Measurements from ENCODE around the gene RNFT2. TPM values are rescaled to one million over a fixed set of nuclear protein-coding genes. Genes with fewer than 3 reads are reported as not detected.

Gene RNFT2
- total RNA-seq, 1 experiment from 2014 or later, result 34.9 TPM

DNA sequence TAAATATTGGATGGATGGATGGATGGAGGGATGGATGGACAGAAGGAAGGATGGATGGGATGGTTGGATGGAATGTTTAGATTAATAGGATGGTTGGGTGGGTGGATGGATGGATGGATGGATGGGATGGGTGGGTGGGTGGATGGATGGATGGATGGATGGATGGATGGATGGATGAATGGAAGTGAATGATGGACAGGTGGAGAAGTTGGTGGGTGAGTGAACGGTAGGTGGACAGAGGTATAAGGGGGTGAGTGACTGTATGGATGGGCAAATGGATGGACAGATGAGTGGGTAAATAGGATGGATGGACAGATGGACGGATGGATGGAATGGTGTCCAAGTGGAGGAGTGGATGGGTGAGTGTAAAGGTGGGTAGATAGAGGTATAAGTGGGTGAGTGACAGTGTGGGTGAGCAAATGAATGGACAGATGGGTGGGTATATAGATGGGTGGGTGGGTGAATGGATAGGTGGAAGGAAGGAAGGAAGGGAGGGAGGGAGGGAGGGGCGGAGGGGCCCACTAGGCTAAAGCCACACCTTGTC is 101.2 kb downstream of the RNFT2 start:
- Histone ChIP-seq H3K4me1 (ENCODE audit: control insufficient read depth in 1 of 2, insufficient read depth in 2 of 2, low read length in 2 of 2) (no peaks in the 10 kb centered on the region), H3K4me3 (replicated peaks in 1 of 2; ENCODE audit: low read depth in 1 of 2, low read length in 2 of 2) (no peak overlapping the region), H3K9me3 (ENCODE audit: control insufficient read depth in 1 of 2, insufficient read depth in 1 of 2, low read depth in 1 of 2, low read length in 2 of 2) (no peaks in the 10 kb centered on the region), H4K20me1 (ENCODE audit: insufficient read depth) (no peaks in the 10 kb centered on the region), H3K27me3 (ENCODE audit: insufficient read depth, low read length) (no peaks in the 10 kb centered on the region), H3K36me3 (ENCODE audit: control insufficient read depth in 1 of 2, insufficient read depth in 2 of 2, low read length in 2 of 2) (peaks cover 0 to 6% of the 10 kb centered on the region in 2 experiments; a peak in 2 of 4 replicates), H3K79me2 (ENCODE audit: insufficient read depth, low read length) (no peaks in the 10 kb centered on the region), H3K4me2 (ENCODE audit: low read length) (no peak overlapping the region), H3K27ac (ENCODE audit: low read depth, low read length) (no peak overlapping the region), H3K9me2 (ENCODE audit: insufficient read depth) (no peaks in the 10 kb centered on the region), H2AFZ (ENCODE audit: low read depth, low read length, poor library complexity, severe bottlenecking) (no peak overlapping the region), H3K9ac (ENCODE audit: low read length) (no peak overlapping the region)
- no peak for ATAC-seq
- POLR2A ChIA-PET, result no interaction called here
- RAD21 ChIA-PET (ENCODE audit: low non-redundant PET in 1 of 2, low total read pairs in 2 of 2, uncharacterized antibody in 2 of 2, unreplicated experiment in 2 of 2), result no interaction called here
- intact Hi-C loops (cut with micrococcal nuclease), result no loop called here
- CTCF ChIA-PET, result no interaction called here
- no TSS peak for BruUV-seq (replicated peaks)
- TF ChIP-seq EGR1 (IDR thresholded peaks at IDR 0.05; ENCODE audit: low read depth), result no peak
- no peak for TF ChIP-seq YY1 (IDR thresholded peaks at IDR 0.05; ENCODE audit: extremely low read depth, insufficient replicate concordance, low read depth, low read length)
- no peak for TF ChIP-seq ATF3 (IDR thresholded peaks at IDR 0.05)
- no peak for TF ChIP-seq EZH2phosphoT487 (IDR thresholded peaks at IDR 0.05; ENCODE audit: borderline replicate concordance)
- no peak for TF ChIP-seq ZNF274 (IDR thresholded peaks at IDR 0.05; ENCODE audit: low read depth, low read length)
- TF ChIP-seq FOSL1 (IDR thresholded peaks at IDR 0.05; ENCODE audit: low read depth), result no peak
- no peak for TF ChIP-seq TCF7L2 (IDR thresholded peaks at IDR 0.05; ENCODE audit: borderline replicate concordance, extremely low read depth, insufficient read depth, insufficient read length)
- no peak for TF ChIP-seq ZFX (IDR thresholded peaks at IDR 0.05)
- DNase-seq (ENCODE audit: low read depth, low spot score), result no peak

- POLR2A ChIA-PET, result no interaction called here
- ATAC-seq, result no peak
- Histone ChIP-seq H3K4me3 (replicated peaks in 1 of 2; ENCODE audit: low read depth in 1 of 2, low read length in 2 of 2) (no peak overlapping the region), H3K4me1 (ENCODE audit: control insufficient read depth in 1 of 2, insufficient read depth in 2 of 2, low read length in 2 of 2) (no peaks in the 10 kb centered on the region), H3K79me2 (ENCODE audit: insufficient read depth, low read length) (no peaks in the 10 kb centered on the region), H3K4me2 (ENCODE audit: low read length) (no peak overlapping the region), H3K27ac (ENCODE audit: low read depth, low read length) (no peak overlapping the region), H3K9ac (ENCODE audit: low read length) (no peak overlapping the region), H4K20me1 (ENCODE audit: insufficient read depth) (no peaks in the 10 kb centered on the region), H3K27me3 (ENCODE audit: insufficient read depth, low read length) (no peaks in the 10 kb centered on the region), H3K9me2 (ENCODE audit: insufficient read depth) (no peaks in the 10 kb centered on the region), H3K36me3 (ENCODE audit: control insufficient read depth in 1 of 2, insufficient read depth in 2 of 2, low read length in 2 of 2) (no peaks in the 10 kb centered on the region), H2AFZ (ENCODE audit: low read depth, low read length, poor library complexity, severe bottlenecking) (no peak overlapping the region), H3K9me3 (ENCODE audit: control insufficient read depth in 1 of 2, insufficient read depth in 1 of 2, low read depth in 1 of 2, low read length in 2 of 2) (no peaks in the 10 kb centered on the region)
- intact Hi-C loops (cut with micrococcal nuclease), result no loop called here
- CTCF ChIA-PET, result no interaction called here
- DNase-seq (ENCODE audit: low read depth, low spot score), result no peak
- RAD21 ChIA-PET (ENCODE audit: low non-redundant PET in 1 of 2, low total read pairs in 2 of 2, uncharacterized antibody in 2 of 2, unreplicated experiment in 2 of 2), result no interaction called here
- BruUV-seq (replicated peaks), result no TSS peak
- TF ChIP-seq ZNF274 (IDR thresholded peaks at IDR 0.05; ENCODE audit: low read depth, low read length), result no peak
- TF ChIP-seq EZH2 (IDR thresholded peaks at IDR 0.05), result no peak
- no peak for TF ChIP-seq ZFX (IDR thresholded peaks at IDR 0.05)
- TF ChIP-seq ELF1 (IDR thresholded peaks at IDR 0.05; ENCODE audit: borderline replicate concordance, low read depth), result no peak
- no peak for TF ChIP-seq POLR2AphosphoS5 (IDR thresholded peaks at IDR 0.05; ENCODE audit: low read depth, low read length)
- TF ChIP-seq EZH2phosphoT487 (IDR thresholded peaks at IDR 0.05; ENCODE audit: borderline replicate concordance), result no peak
- no peak for TF ChIP-seq SP1 (IDR thresholded peaks at IDR 0.05; ENCODE audit: low read depth)
- TF ChIP-seq EGR1 (IDR thresholded peaks at IDR 0.05; ENCODE audit: low read depth), result no peak
- TF ChIP-seq, protein P1, sequence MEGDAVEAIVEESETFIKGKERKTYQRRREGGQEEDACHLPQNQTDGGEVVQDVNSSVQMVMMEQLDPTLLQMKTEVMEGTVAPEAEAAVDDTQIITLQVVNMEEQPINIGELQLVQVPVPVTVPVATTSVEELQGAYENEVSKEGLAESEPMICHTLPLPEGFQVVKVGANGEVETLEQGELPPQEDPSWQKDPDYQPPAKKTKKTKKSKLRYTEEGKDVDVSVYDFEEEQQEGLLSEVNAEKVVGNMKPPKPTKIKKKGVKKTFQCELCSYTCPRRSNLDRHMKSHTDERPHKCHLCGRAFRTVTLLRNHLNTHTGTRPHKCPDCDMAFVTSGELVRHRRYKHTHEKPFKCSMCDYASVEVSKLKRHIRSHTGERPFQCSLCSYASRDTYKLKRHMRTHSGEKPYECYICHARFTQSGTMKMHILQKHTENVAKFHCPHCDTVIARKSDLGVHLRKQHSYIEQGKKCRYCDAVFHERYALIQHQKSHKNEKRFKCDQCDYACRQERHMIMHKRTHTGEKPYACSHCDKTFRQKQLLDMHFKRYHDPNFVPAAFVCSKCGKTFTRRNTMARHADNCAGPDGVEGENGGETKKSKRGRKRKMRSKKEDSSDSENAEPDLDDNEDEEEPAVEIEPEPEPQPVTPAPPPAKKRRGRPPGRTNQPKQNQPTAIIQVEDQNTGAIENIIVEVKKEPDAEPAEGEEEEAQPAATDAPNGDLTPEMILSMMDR (IDR thresholded peaks at IDR 0.05 in 2 of 3, conservative IDR thresholded peaks at IDR 0.05 in 1 of 3; ENCODE audit: borderline replicate concordance in 1 of 3, insufficient read depth in 1 of 3, low read depth in 2 of 3, low read length in 2 of 3), result no peak
- no peak for TF ChIP-seq POLR2A (IDR thresholded peaks at IDR 0.05; ENCODE audit: borderline replicate concordance, extremely low read depth, insufficient read depth, insufficient read length)
- no peak for TF ChIP-seq FOSL1 (IDR thresholded peaks at IDR 0.05; ENCODE audit: low read depth)
- TF ChIP-seq ATF3 (IDR thresholded peaks at IDR 0.05), result no peak
- TF ChIP-seq YY1 (IDR thresholded peaks at IDR 0.05; ENCODE audit: extremely low read depth, insufficient replicate concordance, low read depth, low read length), result no peak
- TF ChIP-seq RAD21 (IDR thresholded peaks at IDR 0.05; ENCODE audit: low read depth), result no peak
Observed at GRCh38 chr12:116843085-116843484, 105.0 kb downstream of the RNFT2 start.

Data from HCT116 (cell line).